RPMI7951 (cell line): Measurements from ENCODE around the gene MAP4K3. TPM values are rescaled to one million over a fixed set of nuclear protein-coding genes. Genes with fewer than 3 reads are reported as not detected.
"Not testable (repeated sequence)": the region's sequence is repeated elsewhere in the genome, so short reads cannot be mapped to it uniquely, and the experiment has no call there.

ENCODE experiments used
- DNase-seq: peaks from one replicate; pipeline ENCODE4 v3.0.0-alpha.2; 2012; ENCODE audit warnings: low read depth
- total RNA-seq: library from RNA; depleted of rRNA; stranded (reverse); fragments of >200 nt; shearing (Covaris generic); gene quantifications from 2 replicates; pipeline ENCODE4 v1.2.3, GENCODE V29; 2014

The MAP4K3 gene
- total RNA-seq, 1 experiment from 2014 or later, result 35.1 TPM

- no peak for DNase-seq
Observed at GRCh38 chr2:39409697-39410389, 27.2 kb downstream of the MAP4K3 start.

GRCh38 chr2:39408351-39409136, 28.5 kb downstream of the MAP4K3 start:
- DNase-seq, result no peak

- DNase-seq, result no peak
Observed at GRCh38 chr2:39407516-39408296, 29.4 kb downstream of the MAP4K3 start.

GRCh38 chr2:39405364-39405763, 31.7 kb downstream of the MAP4K3 start:
- no peak for DNase-seq

GRCh38 chr2:39403311-39403710, 33.8 kb downstream of the MAP4K3 start:
- DNase-seq, result no peak

GRCh38 chr2:39401319-39401718, 35.8 kb downstream of the MAP4K3 start:
- no peak for DNase-seq

GRCh38 chr2:39399570-39399969, 37.5 kb downstream of the MAP4K3 start:
- DNase-seq, result no peak

GRCh38 chr2:39395313-39395712, 41.8 kb downstream of the MAP4K3 start:
- no peak for DNase-seq

GRCh38 chr2:39394516-39394961, 42.5 kb downstream of the MAP4K3 start:
- DNase-seq, result no peak

- no peak for DNase-seq
Observed at GRCh38 chr2:39392672-39393071, 44.4 kb downstream of the MAP4K3 start.

GRCh38 chr2:39390216-39390615, 46.9 kb downstream of the MAP4K3 start:
- DNase-seq, result no peak

GRCh38 chr2:39386064-39386463, 51.0 kb downstream of the MAP4K3 start:
- no peak for DNase-seq

- no peak for DNase-seq
Observed at GRCh38 chr2:39385172-39385571, 51.9 kb downstream of the MAP4K3 start.

- DNase-seq, result not testable (repeated sequence)
Observed at GRCh38 chr2:39384071-39384470, 53.0 kb downstream of the MAP4K3 start.

GRCh38 chr2:39383146-39383545, 53.9 kb downstream of the MAP4K3 start:
- DNase-seq, result no peak

GRCh38 chr2:39381653-39382052, 55.4 kb downstream of the MAP4K3 start:
- DNase-seq, result no peak

GRCh38 chr2:39380525-39381150, 56.4 kb downstream of the MAP4K3 start:
- peak; percentile 15 for DNase-seq

- DNase-seq, result peak; percentile 58
Observed at GRCh38 chr2:39379643-39380524, 57.2 kb downstream of the MAP4K3 start.

- no peak for DNase-seq
Observed at GRCh38 chr2:39378968-39379367, 58.1 kb downstream of the MAP4K3 start.

GRCh38 chr2:39377226-39377939, 59.7 kb downstream of the MAP4K3 start:
- no peak for DNase-seq
